Measurements from ENCODE around the gene HOXC11. TPM values are rescaled to one million over a fixed set of nuclear protein-coding genes. Genes with fewer than 3 reads are reported as not detected.

HOXC11 gene
- total RNA-seq, 4 donors from 2014 or later = not detected

DNA sequence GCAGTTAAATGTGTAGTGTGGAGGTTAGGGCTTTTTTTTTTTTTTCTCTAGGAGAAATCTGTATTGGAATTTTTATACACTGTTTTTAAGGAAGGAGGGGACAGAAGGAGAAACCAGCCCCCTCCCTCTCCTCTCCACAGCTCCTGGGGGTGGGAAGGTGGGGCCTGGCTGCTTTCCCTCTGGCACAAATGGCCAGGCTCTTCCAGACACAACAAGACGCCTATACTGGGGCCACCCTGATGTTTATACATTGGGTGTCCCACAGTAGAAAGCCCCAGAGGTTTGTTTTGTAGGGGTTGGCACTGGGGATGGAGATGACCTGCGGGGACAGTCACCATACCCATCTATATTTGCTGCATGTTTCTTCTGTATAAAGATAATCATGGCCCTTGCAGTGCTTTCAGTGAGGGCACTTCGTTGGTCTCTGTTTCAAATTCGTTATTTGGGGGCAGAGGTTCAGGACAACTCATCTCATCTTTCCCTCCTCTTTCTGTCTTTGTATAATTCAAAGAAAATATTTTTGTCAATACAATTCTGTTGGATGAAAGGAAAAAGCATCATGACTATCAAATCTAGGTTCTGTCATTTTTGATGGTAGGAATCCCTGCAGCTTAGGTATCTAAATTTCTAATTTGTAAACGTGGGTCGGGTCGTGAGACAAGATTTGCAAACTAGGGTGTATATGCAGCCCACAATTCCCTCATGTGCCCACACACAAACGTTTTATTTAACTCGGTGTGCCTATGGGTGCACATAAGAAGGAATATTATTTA is 4.1 kb downstream of the HOXC11 start:
- WGBS, 2 donors (ENCODE audit: low coverage in 1 of 2) = 32 to 53% methylated on average over 6 to 9 of the region's 9 CpGs
- in situ Hi-C loops (cut with MboI; ENCODE audit: low pct_ligation_motif_present in 1 of 4, low pct_unique_long_range_greater_than_20kb in 1 of 4, low sequenced_read_pairs in 3 of 4) = loop anchor here in 1 of 4 donors (25.0 kb wide), 1 partner anchor 190 kb away; no protein-coding TSS in a partner anchor

DNA sequence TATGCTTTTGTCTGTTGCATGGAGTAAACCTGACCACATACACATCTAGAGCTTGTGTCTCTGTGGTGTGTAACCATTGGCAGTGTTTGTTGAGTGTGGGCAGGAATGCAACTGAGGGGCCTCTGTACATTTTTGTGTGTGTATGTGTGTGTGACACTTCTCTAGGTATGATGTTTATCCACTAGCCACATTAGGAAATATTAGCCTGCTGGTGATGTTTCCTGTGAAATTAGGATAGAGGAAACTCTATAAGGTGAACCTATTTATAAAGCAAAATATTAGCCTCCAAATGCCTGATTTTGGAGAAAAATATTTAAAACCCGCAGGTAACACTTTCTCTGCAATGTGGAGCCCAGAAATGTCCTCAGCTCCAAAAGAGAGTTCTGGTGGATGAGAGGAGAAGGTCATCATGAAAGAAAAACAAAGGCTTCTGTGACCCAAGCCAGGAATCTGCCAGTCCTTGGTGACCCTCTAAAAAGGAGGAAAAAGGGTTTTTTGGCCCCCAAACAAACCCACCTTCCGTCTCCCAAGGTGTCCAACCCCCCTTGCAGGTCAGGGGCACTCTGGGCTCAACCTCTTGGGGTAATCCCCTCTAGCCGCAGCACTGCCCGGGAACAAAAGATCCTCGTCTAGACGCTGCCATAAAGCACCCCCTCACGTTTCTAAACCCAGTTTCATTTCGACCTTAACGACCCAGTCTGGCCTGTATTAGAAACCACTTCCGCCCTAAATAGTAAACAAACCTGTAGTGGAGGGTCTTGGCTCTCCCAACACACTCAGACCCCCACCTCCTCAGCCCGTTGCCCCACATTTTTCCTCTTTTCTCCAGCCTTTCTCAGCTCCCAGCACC is 4.9 kb downstream of the HOXC11 start:
- TF ChIP-seq POLR2AphosphoS5 (IDR thresholded peaks at IDR 0.05) (no peak), CTCF (IDR thresholded peaks at IDR 0.05) (no peak), EP300 (IDR thresholded peaks at IDR 0.05; ENCODE audit: low read depth) (no peak), POLR2A (IDR thresholded peaks at IDR 0.05) (no peak)
- Histone ChIP-seq H3K27me3 (peaks cover 100% of the 10 kb centered on the region), H3K4me3 (no peak overlapping the region), H3K9me3 (peaks cover 0 to 5% of the 10 kb centered on the region in 2 donors), H3K4me1 (peaks cover 3 to 37% (median 21%) of the 10 kb centered on the region in 4 donors), H3K27ac (no peak overlapping the region), H3K36me3 (no peaks in the 10 kb centered on the region)
- in situ Hi-C loops (cut with MboI; ENCODE audit: low pct_ligation_motif_present in 1 of 4, low pct_unique_long_range_greater_than_20kb in 1 of 4, low sequenced_read_pairs in 3 of 4) (loop anchor here in 1 of 4 donors (25.0 kb wide), 1 partner anchor 191 kb away; no protein-coding TSS in a partner anchor), intact Hi-C loops (cut with DNase I; ENCODE audit: low total_unique reads) (loop anchor here (1.0 kb wide), 1 partner anchor 42 kb away; no protein-coding TSS in a partner anchor)
- WGBS, 2 donors (ENCODE audit: low coverage in 1 of 2) = 7% methylated on average over 11 of the region's 11 CpGs; no CpG with 5 or more reads in 1 of the 2 donors
- DNase-seq = no peak

More for the DNA sequence above, 4.1 kb downstream of the HOXC11 start:
- H3K27me3 ChIP-seq = peaks cover 100% of the 10 kb centered on the region
- H3K4me1 ChIP-seq = peaks cover 3 to 37% (median 21%) of the 10 kb centered on the region in 4 donors
- no peak overlapping the region for H3K4me3 ChIP-seq
- H3K27ac ChIP-seq = no peak overlapping the region
- intact Hi-C loops (cut with DNase I; ENCODE audit: low total_unique reads) = no loop called here
- H3K9me3 ChIP-seq = peaks cover 0 to 5% of the 10 kb centered on the region in 2 donors
- no peaks in the 10 kb centered on the region for H3K36me3 ChIP-seq
- TF ChIP-seq CTCF (IDR thresholded peaks at IDR 0.05) (no peak), EP300 (IDR thresholded peaks at IDR 0.05; ENCODE audit: low read depth) (no peak), POLR2A (IDR thresholded peaks at IDR 0.05) (no peak), POLR2AphosphoS5 (IDR thresholded peaks at IDR 0.05) (no peak)
- no peak for DNase-seq

GRCh38 chr12:53978477-53979356 is 5.8 kb downstream of the HOXC11 start:
- no peak overlapping the region for H3K27ac ChIP-seq
- peak; percentile 60 for DNase-seq
- intact Hi-C loops (cut with DNase I; ENCODE audit: low total_unique reads) = loop anchor here (1.0 kb wide), 1 partner anchor 42 kb away; no protein-coding TSS in a partner anchor

More at GRCh38 chr12:53978477-53979356, 5.8 kb downstream of the HOXC11 start:
- no peaks in the 10 kb centered on the region for H3K36me3 ChIP-seq
- 11 to 23% methylated on average over 3 to 15 of the region's 15 CpGs for WGBS, 2 donors (ENCODE audit: low coverage in 1 of 2)
- H3K27me3 ChIP-seq = peaks cover 100% of the 10 kb centered on the region
- H3K9me3 ChIP-seq = peaks cover 0 to 5% of the 10 kb centered on the region in 2 donors
- peaks cover 0 to 32% (median 18%) of the 10 kb centered on the region in 4 donors for H3K4me1 ChIP-seq
- in situ Hi-C loops (cut with MboI; ENCODE audit: low pct_ligation_motif_present in 1 of 4, low pct_unique_long_range_greater_than_20kb in 1 of 4, low sequenced_read_pairs in 3 of 4) = loop anchor here in 1 of 4 donors (25.0 kb wide), 1 partner anchor 191 kb away; no protein-coding TSS in a partner anchor
- H3K4me3 ChIP-seq = no peak overlapping the region
- TF ChIP-seq EP300 (IDR thresholded peaks at IDR 0.05; ENCODE audit: low read depth) (no peak), POLR2AphosphoS5 (IDR thresholded peaks at IDR 0.05) (no peak), POLR2A (IDR thresholded peaks at IDR 0.05) (no peak), CTCF (IDR thresholded peaks at IDR 0.05) (no peak)

Data from transverse colon (tissue), 4 donors.